Activated T-cell treated with anti-CD3 and anti-CD28 coated beads, Interleukin-2, amount 50 U/mL, for 24 hours (primary cell): ENCODE data around the gene SLC35F3.

Experiments
- DNase-seq: peaks from one replicate; pipeline ENCODE4 v3.0.0-alpha.2; 2020
- H3K27ac Mint-ChIP-seq: 2 replicates; pipeline ENCODE4 v1.8.0; 2020; ENCODE audit warnings: mild to moderate bottlenecking, mixed read lengths
- H3K27me3 Mint-ChIP-seq: 2 replicates; pipeline ENCODE4 v1.8.0; 2020; ENCODE audit warnings: mixed read lengths
- H3K36me3 Mint-ChIP-seq: 2 replicates; pipeline ENCODE4 v1.8.0; 2020; ENCODE audit warnings: low read depth, mixed read lengths
- H3K4me1 Mint-ChIP-seq: 2 replicates; pipeline ENCODE4 v1.8.0; 2020; ENCODE audit warnings: low read depth, mixed read lengths
- H3K4me3 Mint-ChIP-seq: 2 replicates; pipeline ENCODE4 v1.8.0; 2020; ENCODE audit warnings: mild to moderate bottlenecking, moderate library complexity, mixed read lengths
- H3K9me3 Mint-ChIP-seq: 2 replicates; pipeline ENCODE4 v1.8.0; 2020; ENCODE audit warnings: mixed read lengths

Gene SLC35F3

GRCh38 chr1:234273981-234274380 lies 369.5 kb downstream of the SLC35F3 start:
- no peak overlapping the region for H3K27ac Mint-ChIP-seq
- no peak for DNase-seq
- peaks cover 45% of the 10 kb centered on the region for H3K27me3 Mint-ChIP-seq
- no peaks in the 10 kb centered on the region for H3K36me3 Mint-ChIP-seq
- no peak overlapping the region for H3K4me3 Mint-ChIP-seq
- H3K4me1 Mint-ChIP-seq: peaks cover 34% of the 10 kb centered on the region
- peaks cover 2% of the 10 kb centered on the region for H3K9me3 Mint-ChIP-seq

- Mint-ChIP-seq H3K27ac (no peak overlapping the region), H3K27me3 (peaks cover 48% of the 10 kb centered on the region), H3K9me3 (no peaks in the 10 kb centered on the region), H3K4me3 (no peak overlapping the region), H3K4me1 (peaks cover 15% of the 10 kb centered on the region), H3K36me3 (no peaks in the 10 kb centered on the region)
- DNase-seq: no peak
Observed at GRCh38 chr1:234276151-234276788, 371.8 kb downstream of the SLC35F3 start.

- Mint-ChIP-seq H3K27ac (no peak overlapping the region), H3K4me1 (peaks cover 6% of the 10 kb centered on the region), H3K9me3 (no peaks in the 10 kb centered on the region), H3K36me3 (no peaks in the 10 kb centered on the region), H3K27me3 (peaks cover 40% of the 10 kb centered on the region), H3K4me3 (no peak overlapping the region)
- no peak for DNase-seq
Observed at GRCh38 chr1:234277161-234277868, 372.8 kb downstream of the SLC35F3 start.

GRCh38 chr1:234279021-234279420 lies 374.5 kb downstream of the SLC35F3 start:
- no peak overlapping the region for H3K27ac Mint-ChIP-seq
- H3K4me3 Mint-ChIP-seq: no peak overlapping the region
- H3K36me3 Mint-ChIP-seq: no peaks in the 10 kb centered on the region
- H3K4me1 Mint-ChIP-seq: no peaks in the 10 kb centered on the region
- no peak for DNase-seq
- no peaks in the 10 kb centered on the region for H3K9me3 Mint-ChIP-seq
- peaks cover 29% of the 10 kb centered on the region for H3K27me3 Mint-ChIP-seq

GRCh38 chr1:234280500-234280899 lies 376.0 kb downstream of the SLC35F3 start:
- no peaks in the 10 kb centered on the region for H3K36me3 Mint-ChIP-seq
- H3K4me1 Mint-ChIP-seq: no peaks in the 10 kb centered on the region
- H3K4me3 Mint-ChIP-seq: no peak overlapping the region
- H3K27ac Mint-ChIP-seq: no peak overlapping the region
- no peak for DNase-seq
- H3K9me3 Mint-ChIP-seq: no peaks in the 10 kb centered on the region
- peaks cover 23% of the 10 kb centered on the region for H3K27me3 Mint-ChIP-seq

- Mint-ChIP-seq H3K27ac (no peak overlapping the region), H3K36me3 (no peaks in the 10 kb centered on the region), H3K27me3 (peaks cover 19% of the 10 kb centered on the region), H3K9me3 (no peaks in the 10 kb centered on the region), H3K4me3 (no peak overlapping the region), H3K4me1 (no peaks in the 10 kb centered on the region)
- no peak for DNase-seq
Observed at GRCh38 chr1:234281826-234282489, 377.5 kb downstream of the SLC35F3 start.

- DNase-seq: no peak
- Mint-ChIP-seq H3K36me3 (no peaks in the 10 kb centered on the region), H3K27ac (no peak overlapping the region), H3K27me3 (peaks cover 16% of the 10 kb centered on the region), H3K4me1 (no peaks in the 10 kb centered on the region), H3K9me3 (peaks cover 10% of the 10 kb centered on the region), H3K4me3 (no peak overlapping the region)
Observed at GRCh38 chr1:234286206-234286605, 381.7 kb downstream of the SLC35F3 start.

GRCh38 chr1:234288946-234289345 lies 384.5 kb downstream of the SLC35F3 start:
- H3K9me3 Mint-ChIP-seq: peaks cover 10% of the 10 kb centered on the region
- DNase-seq: no peak
- H3K27me3 Mint-ChIP-seq: peaks cover 18% of the 10 kb centered on the region
- H3K4me1 Mint-ChIP-seq: no peaks in the 10 kb centered on the region
- no peaks in the 10 kb centered on the region for H3K36me3 Mint-ChIP-seq
- H3K4me3 Mint-ChIP-seq: no peak overlapping the region
- no peak overlapping the region for H3K27ac Mint-ChIP-seq

GRCh38 chr1:234289538-234290305 lies 385.2 kb downstream of the SLC35F3 start:
- no peaks in the 10 kb centered on the region for H3K36me3 Mint-ChIP-seq
- H3K27me3 Mint-ChIP-seq: peaks cover 19% of the 10 kb centered on the region
- no peaks in the 10 kb centered on the region for H3K4me1 Mint-ChIP-seq

GRCh38 chr1:234292011-234292410 lies 387.5 kb downstream of the SLC35F3 start:
- no peak for DNase-seq
- H3K4me1 Mint-ChIP-seq: no peaks in the 10 kb centered on the region
- H3K27me3 Mint-ChIP-seq: peaks cover 35% of the 10 kb centered on the region
- H3K9me3 Mint-ChIP-seq: peaks cover 10% of the 10 kb centered on the region
- no peak overlapping the region for H3K4me3 Mint-ChIP-seq
- no peaks in the 10 kb centered on the region for H3K36me3 Mint-ChIP-seq
- no peak overlapping the region for H3K27ac Mint-ChIP-seq

More at GRCh38 chr1:234289538-234290305, 385.2 kb downstream of the SLC35F3 start:
- Mint-ChIP-seq H3K4me3 (no peak overlapping the region), H3K9me3 (peaks cover 10% of the 10 kb centered on the region), H3K27ac (no peak overlapping the region)
- no peak for DNase-seq

GRCh38 chr1:234292548-234292947 lies 388.1 kb downstream of the SLC35F3 start:
- H3K9me3 Mint-ChIP-seq: peaks cover 10% of the 10 kb centered on the region
- H3K4me1 Mint-ChIP-seq: no peaks in the 10 kb centered on the region
- no peak for DNase-seq
- H3K27ac Mint-ChIP-seq: no peak overlapping the region
- H3K36me3 Mint-ChIP-seq: no peaks in the 10 kb centered on the region
- peaks cover 39% of the 10 kb centered on the region for H3K27me3 Mint-ChIP-seq
- no peak overlapping the region for H3K4me3 Mint-ChIP-seq

GRCh38 chr1:234294109-234294817 lies 389.8 kb downstream of the SLC35F3 start:
- DNase-seq: no peak
- no peak overlapping the region for H3K4me3 Mint-ChIP-seq
- H3K9me3 Mint-ChIP-seq: peaks cover 8% of the 10 kb centered on the region
- no peaks in the 10 kb centered on the region for H3K36me3 Mint-ChIP-seq
- H3K27me3 Mint-ChIP-seq: peaks cover 51% of the 10 kb centered on the region
- no peaks in the 10 kb centered on the region for H3K4me1 Mint-ChIP-seq
- H3K27ac Mint-ChIP-seq: no peak overlapping the region

- DNase-seq: no peak
- Mint-ChIP-seq H3K4me3 (no peak overlapping the region), H3K36me3 (no peaks in the 10 kb centered on the region), H3K27ac (no peak overlapping the region), H3K4me1 (no peaks in the 10 kb centered on the region), H3K9me3 (peaks cover under 1% of the 10 kb centered on the region), H3K27me3 (peaks cover 53% of the 10 kb centered on the region)
Observed at GRCh38 chr1:234295068-234295467, 390.6 kb downstream of the SLC35F3 start.

- Mint-ChIP-seq H3K4me3 (no peak overlapping the region), H3K27ac (no peak overlapping the region), H3K36me3 (no peaks in the 10 kb centered on the region), H3K4me1 (no peaks in the 10 kb centered on the region), H3K9me3 (no peaks in the 10 kb centered on the region), H3K27me3 (peaks cover 53% of the 10 kb centered on the region)
- no peak for DNase-seq
Observed at GRCh38 chr1:234295626-234296025, 391.1 kb downstream of the SLC35F3 start.
